Posterior cingulate gyrus (tissue), 11 donors: Measurements from ENCODE around the gene GCM1.

Experiments used
- DNase-seq, 10 donors: peaks; one replicate each; pipeline versions ENCODE4 v3.0.0 to v3.0.0-alpha.2; 2020 to 2021; ENCODE audit warnings: mixed read lengths in 3 of 10
- intact Hi-C: fragments of 100-400 bp; cut with DNase I; formaldehyde crosslinking; loops from one replicate; pipeline ENCODE4 v1.15.1; 2023

GCM1 gene

DNA sequence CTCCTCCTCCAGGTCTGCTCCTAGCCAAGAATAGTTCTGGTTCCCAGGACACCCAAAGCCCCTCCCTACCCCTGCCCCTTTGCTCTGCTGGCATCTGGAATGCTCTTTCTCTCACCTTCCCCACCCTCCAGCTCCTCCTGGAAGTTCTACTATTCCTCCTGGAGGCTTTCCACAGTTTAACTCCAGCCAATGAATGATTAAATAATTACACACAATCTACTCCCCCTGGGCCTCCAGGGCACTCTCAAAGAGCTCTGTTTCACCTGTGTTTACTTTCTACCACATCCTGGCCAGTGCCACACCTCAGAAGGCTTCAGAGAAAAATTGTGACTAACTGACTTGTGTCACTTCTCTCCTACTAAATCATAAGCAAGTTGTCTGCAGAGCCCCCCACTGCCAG is 36.2 kb downstream of the GCM1 start:
- no peak for DNase-seq
- intact Hi-C loops, result no loop called here

DNA sequence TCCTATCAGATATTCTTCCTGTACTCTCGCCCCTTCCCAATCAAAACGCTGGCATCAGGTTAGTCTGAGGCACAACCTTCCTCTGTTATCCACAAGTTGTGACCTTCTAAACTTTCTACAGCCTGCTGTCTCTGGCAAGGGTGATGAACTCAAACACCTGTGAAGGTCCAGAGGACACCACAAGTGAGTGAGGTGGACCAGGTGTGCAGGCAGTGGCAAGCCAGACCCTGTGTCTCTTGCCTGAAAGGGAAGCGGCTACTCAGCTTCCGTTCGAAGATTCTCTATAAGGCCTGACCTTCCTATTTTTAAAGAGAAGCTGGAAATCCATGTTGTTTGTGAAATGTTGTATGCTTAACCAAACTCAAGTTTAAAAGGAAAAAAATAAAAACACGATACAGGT is 36.8 kb downstream of the GCM1 start:
- intact Hi-C loops, result no loop called here

GRCh38 chr6:53109612-53110011 is 39.0 kb downstream of the GCM1 start:
- no peak for DNase-seq
- intact Hi-C loops, result no loop called here

More for the DNA sequence above, 36.8 kb downstream of the GCM1 start:
- no peak for DNase-seq

GRCh38 chr6:53107091-53107490 is 41.5 kb downstream of the GCM1 start:
- no peak for DNase-seq
- intact Hi-C loops, result no loop called here

- DNase-seq, result no peak
- intact Hi-C loops, result no loop called here
These were observed 43.7 kb downstream of the GCM1 start for GRCh38 chr6:53104916-53105315.

- DNase-seq, result no peak
- intact Hi-C loops, result loop anchor here (2.0 kb wide), 1 partner anchor 381 kb away; no protein-coding TSS in a partner anchor
These were observed 44.5 kb downstream of the GCM1 start for GRCh38 chr6:53103993-53104675.

GRCh38 chr6:53101006-53101405 is 47.6 kb downstream of the GCM1 start:
- no peak for DNase-seq
- intact Hi-C loops, result no loop called here

GRCh38 chr6:53100561-53100960 is 48.1 kb downstream of the GCM1 start:
- intact Hi-C loops, result no loop called here

GRCh38 chr6:53095716-53096115 is 52.9 kb downstream of the GCM1 start:
- intact Hi-C loops, result no loop called here
- no peak for DNase-seq

More at GRCh38 chr6:53100561-53100960, 48.1 kb downstream of the GCM1 start:
- no peak for DNase-seq

- no peak for DNase-seq
- intact Hi-C loops, result no loop called here
These were observed 53.4 kb downstream of the GCM1 start for GRCh38 chr6:53095270-53095669.

DNA sequence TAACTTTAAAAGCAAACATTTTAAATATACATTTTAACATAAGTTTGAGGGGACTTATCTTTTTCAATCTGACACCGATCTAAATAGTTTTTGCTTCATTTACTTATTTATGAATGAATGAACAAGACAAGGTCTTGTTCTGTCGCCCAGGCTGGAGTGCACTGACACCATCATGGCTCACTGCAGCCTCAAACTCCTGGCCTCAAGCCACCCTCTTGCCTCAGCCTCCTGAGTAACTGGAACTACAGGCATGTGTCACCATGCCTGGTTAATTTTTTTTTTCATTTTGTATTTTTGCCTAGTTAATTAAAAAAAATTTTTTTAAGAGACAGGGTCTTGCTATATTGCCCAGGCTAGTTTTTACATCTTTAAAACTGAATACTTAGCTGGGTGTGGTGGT is 58.1 kb downstream of the GCM1 start:
- intact Hi-C loops, result no loop called here
- DNase-seq, result no peak

- DNase-seq, result no peak
- intact Hi-C loops, result no loop called here
These were observed 58.7 kb downstream of the GCM1 start for GRCh38 chr6:53089948-53090347.

GRCh38 chr6:53086302-53086701 is 62.3 kb downstream of the GCM1 start:
- intact Hi-C loops, result no loop called here
- no peak for DNase-seq

DNA sequence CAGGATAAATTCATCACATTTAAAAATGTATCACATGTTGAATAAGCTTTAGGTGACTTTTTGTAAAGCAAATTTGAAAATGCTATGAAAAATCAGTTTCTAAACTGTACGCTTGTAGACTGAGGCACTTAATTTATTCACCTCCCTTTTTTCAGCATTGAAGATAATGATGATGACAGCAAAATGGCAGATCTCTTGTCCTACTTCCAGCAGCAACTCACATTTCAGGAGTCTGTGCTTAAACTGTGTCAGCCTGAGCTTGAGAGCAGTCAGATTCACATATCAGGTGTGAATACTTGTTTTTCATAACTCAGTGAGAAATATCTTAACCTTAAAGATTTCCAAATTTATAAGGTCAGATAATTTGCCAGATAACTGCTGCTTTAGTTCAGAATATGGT is 67.8 kb downstream of the GCM1 start:
- DNase-seq, result no peak
- intact Hi-C loops, result no loop called here
